Esophagus muscularis mucosa (tissue), 4 donors: ENCODE results near the gene TMEM80. TPM values are rescaled to one million over a fixed set of nuclear protein-coding genes. Genes with fewer than 3 reads are reported as not detected.

Source experiments
- DNase-seq: peaks from one replicate; pipeline ENCODE4 v3.0.0-alpha.2; 2017; ENCODE audit errors: extremely low spot score
- H3K27ac ChIP-seq, 4 donors: fragments of 200-600 bp; sonication (generic); replicated peaks in 1 of 4; 1 replicate in 3 of 4; 2 replicates in 1 of 4; pipeline ENCODE4 v1.5.1; 2016 to 2019; ENCODE audit warnings: mild to moderate bottlenecking in 1 of 4
- H3K27me3 ChIP-seq, 4 donors: fragments of 200-600 bp; sonication (generic); one replicate each; pipeline versions ENCODE4 v1.5.1 to v1.6.0; 2016 to 2019
- H3K36me3 ChIP-seq, 4 donors: fragments of 200-600 bp; sonication (generic); one replicate each; pipeline ENCODE4 v1.5.1; 2016 to 2019
- H3K4me1 ChIP-seq, 4 donors: fragments of 200-600 bp; sonication (generic); one replicate each; pipeline ENCODE4 v1.5.1; 2016 to 2019
- H3K4me3 ChIP-seq, 4 donors: fragments of 200-600 bp; sonication (generic); 1 replicate in 2 of 4; 2 replicates in 2 of 4; pipeline ENCODE4 v1.5.1; 2016 to 2019; ENCODE audit warnings: mild to moderate bottlenecking in 4 of 4, moderate library complexity in 1 of 4
- H3K9me3 ChIP-seq, 4 donors: fragments of 200-600 bp; sonication (generic); 1 replicate in 3 of 4; 2 replicates in 1 of 4; pipeline ENCODE4 v1.5.1; 2016 to 2019
- CTCF ChIP-seq, 3 experiments: fragments of 200-600 bp in 2 of 3; fragments of 450-650 bp in 1 of 3; sonication (generic) in 2 of 3; IDR thresholded peaks; one replicate each; pipeline ENCODE4 v1.5.1; 2017 to 2019; ENCODE audit warnings: antibody characterized with exemption in 3 of 3, mild to moderate bottlenecking in 2 of 3, moderate library complexity in 1 of 3
- EP300 ChIP-seq: sonication (generic); formaldehyde crosslinking; IDR thresholded peaks from one replicate; pipeline ENCODE4 v1.6.1; 2017; ENCODE audit warnings: antibody characterized with exemption
- POLR2A ChIP-seq: fragments of 450-650 bp; IDR thresholded peaks from one replicate; pipeline ENCODE4 v1.6.1; 2017; ENCODE audit warnings: antibody characterized with exemption, moderate library complexity, mild to moderate bottlenecking, low read depth
- POLR2AphosphoS5 ChIP-seq, 2 donors: sonication (generic); formaldehyde crosslinking; IDR thresholded peaks; one replicate each; pipeline ENCODE4 v1.6.1; 2017; ENCODE audit warnings: antibody characterized with exemption in 2 of 2
- WGBS: methylation state at CpG from one replicate; pipeline ENCODE4 v1.1.5; 2018; 5-methylcytosine and 5-hydroxymethylcytosine counted together
- intact Hi-C: fragments of 100-400 bp; cut with DNase I; formaldehyde crosslinking; loops from one replicate; pipeline ENCODE4 v1.15.1; 2023
- total RNA-seq, 4 donors: library from RNA; depleted of rRNA; stranded (reverse); fragments of >200 nt; gene quantifications; one replicate each; pipeline versions ENCODE4 v1.1.0 to v1.2.1, GENCODE V29; 2016

The TMEM80 gene
- total RNA-seq, 4 donors from 2014 or later, result 27.4 to 55.2 (median 39.6) TPM

DNA sequence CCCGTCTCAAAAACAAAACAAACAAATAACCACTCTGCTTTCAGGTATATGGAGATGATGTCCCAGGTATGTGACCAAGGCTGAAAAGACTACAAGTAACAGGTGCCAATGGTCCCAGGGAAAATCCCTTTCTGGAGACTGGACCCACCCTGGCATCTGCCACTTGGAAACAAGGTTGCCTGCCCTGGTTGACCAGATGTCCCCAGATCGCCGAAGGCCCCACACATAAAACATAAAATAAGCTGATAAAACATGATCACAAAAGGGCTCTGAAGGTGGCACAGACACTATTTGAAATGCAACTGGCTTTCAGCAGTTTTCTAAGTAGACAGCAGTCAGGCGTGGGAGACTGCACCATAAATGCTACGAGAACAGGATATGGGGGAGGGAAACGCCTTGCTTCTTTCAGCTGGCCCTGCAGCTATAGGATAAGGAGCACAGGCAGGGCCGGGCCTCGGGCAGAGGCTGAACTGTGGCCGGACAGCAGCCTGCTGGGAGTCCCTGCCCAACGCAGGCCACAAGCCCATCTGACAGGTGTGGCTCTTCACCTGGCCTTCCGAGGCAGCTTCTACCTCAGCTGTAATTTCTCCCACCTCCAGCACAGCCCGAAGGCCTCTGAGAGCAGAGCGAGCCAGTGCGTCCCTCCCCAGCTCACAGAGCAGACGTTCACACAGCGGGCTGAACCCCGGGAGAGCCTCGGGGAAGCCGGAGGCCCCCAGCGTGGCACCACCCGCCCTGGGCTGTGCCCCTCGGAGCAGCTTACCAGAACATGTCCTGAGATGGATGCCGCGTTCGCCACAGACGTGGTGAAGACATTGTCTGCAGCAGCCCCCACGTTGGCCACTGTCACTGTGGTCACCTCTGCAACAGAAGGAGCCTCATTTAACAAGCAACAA lies 4.6 kb upstream of the TMEM80 start:
- TF ChIP-seq CTCF (IDR thresholded peaks at IDR 0.05) (no peak), POLR2A (no peak), EP300 (no peak), POLR2AphosphoS5 (IDR thresholded peaks at IDR 0.05) (no peak)
- Histone ChIP-seq H3K9me3 (no peaks in the 10 kb centered on the region), H3K27me3 (no peaks in the 10 kb centered on the region), H3K27ac (no peak overlapping the region), H3K36me3 (peaks cover 25 to 46% (median 41%) of the 10 kb centered on the region in 4 donors), H3K4me3 (no peak overlapping the region), H3K4me1 (peaks cover 16 to 20% (median 19%) of the 10 kb centered on the region in 4 donors)
- DNase-seq, result no peak
- intact Hi-C loops, result no loop called here
- 81% methylated on average over 27 of the region's 27 CpGs for WGBS

GRCh38 chr11:691710-692590 lies 3.7 kb upstream of the TMEM80 start:
- TF ChIP-seq EP300 (no peak), POLR2A (no peak), CTCF (IDR thresholded peaks at IDR 0.05) (no peak), POLR2AphosphoS5 (IDR thresholded peaks at IDR 0.05) (no peak)
- Histone ChIP-seq H3K27me3 (no peaks in the 10 kb centered on the region), H3K27ac (no peak overlapping the region), H3K4me3 (no peak overlapping the region), H3K9me3 (no peaks in the 10 kb centered on the region), H3K36me3 (peaks cover 18 to 37% (median 31%) of the 10 kb centered on the region in 4 donors), H3K4me1 (peaks cover 23 to 29% (median 27%) of the 10 kb centered on the region in 4 donors)
- no peak for DNase-seq
- intact Hi-C loops, result no loop called here
- 94% methylated on average over 17 of the region's 18 CpGs for WGBS

- intact Hi-C loops, result no loop called here
- Histone ChIP-seq H3K4me1 (peaks cover 29 to 39% (median 37%) of the 10 kb centered on the region in 4 donors), H3K9me3 (no peaks in the 10 kb centered on the region), H3K4me3 (peak overlapping the region in 3 of 4 donors; percentile 85 to 95 (median 87)), H3K27ac (peak overlapping the region in 3 of 4 donors; percentile 96 to 100 (median 99)), H3K36me3 (peaks cover 9 to 27% (median 21%) of the 10 kb centered on the region in 4 donors), H3K27me3 (no peaks in the 10 kb centered on the region)
- no peak for DNase-seq
- TF ChIP-seq CTCF (IDR thresholded peaks at IDR 0.05) (no peak), POLR2A (no peak), EP300 (no peak), POLR2AphosphoS5 (IDR thresholded peaks at IDR 0.05) (no peak)
- WGBS, result 83% methylated on average over 23 of the region's 23 CpGs
Measured at GRCh38 chr11:692824-693414, 2.7 kb upstream of the TMEM80 start.

DNA sequence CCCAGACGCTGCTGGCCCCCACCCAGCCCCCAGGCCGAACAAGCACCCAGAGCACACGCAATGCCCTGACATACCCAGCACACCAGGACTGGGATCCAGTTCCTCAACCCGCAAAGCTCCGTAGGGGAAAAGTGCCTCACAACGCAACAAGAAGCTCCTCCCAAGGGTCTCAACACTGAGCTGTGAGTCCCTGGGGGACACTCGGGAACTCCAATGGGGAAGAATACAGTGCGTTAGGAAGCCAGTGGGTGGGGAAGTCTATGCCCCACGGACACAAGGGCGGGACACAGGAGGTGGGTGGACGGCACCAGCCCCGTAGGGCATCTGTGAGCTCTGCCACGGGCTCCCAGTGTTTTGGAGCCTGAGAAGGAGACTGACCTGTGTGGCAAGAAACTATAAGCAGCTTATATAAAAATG lies 2.2 kb upstream of the TMEM80 start:
- peaks cover 34 to 44% (median 42%) of the 10 kb centered on the region in 4 donors for H3K4me1 ChIP-seq
- no peaks in the 10 kb centered on the region for H3K9me3 ChIP-seq
- H3K27me3 ChIP-seq, result no peaks in the 10 kb centered on the region
- DNase-seq, result no peak
- H3K27ac ChIP-seq, result peak overlapping the region; percentile 94 to 100 (median 98)
- intact Hi-C loops, result no loop called here
- WGBS, result 43% methylated on average over 10 of the region's 13 CpGs
- H3K36me3 ChIP-seq, result peaks cover 4 to 22% (median 16%) of the 10 kb centered on the region in 4 donors
- TF ChIP-seq EP300, result no peak
- TF ChIP-seq CTCF (IDR thresholded peaks at IDR 0.05), result no peak
- TF ChIP-seq POLR2A, result no peak
- no peak for TF ChIP-seq POLR2AphosphoS5 (IDR thresholded peaks at IDR 0.05)
- H3K4me3 ChIP-seq, result peak overlapping the region; percentile 85 to 95 (median 88)
